Endothelial cell of umbilical vein (primary cell): Measurements from ENCODE around the gene RYR3. TPM values are rescaled to one million over a fixed set of nuclear protein-coding genes. Genes with fewer than 3 reads are reported as not detected.

ENCODE experiments used
- BruUV-seq: library from RNA; stranded (reverse); fragments of 400-500 nt; replicated peaks from 2 replicates; lab custom pipeline; 2021; lab: Mats Ljungman, UMichigan
- CTCF ChIA-PET: fragments of 300-600, 350-600 bp; sonication (Branson Sonifier 250); formaldehyde crosslinking; loops from one replicate; lab custom pipeline; 2021; ENCODE audit warnings: antibody characterized with exemption, inconsistent platforms; lab: Charles Lee
- POLR2A ChIA-PET: fragments of 300-600, 350-600 bp; sonication (Branson Sonifier 250); formaldehyde crosslinking; loops from one replicate; lab custom pipeline; 2021; ENCODE audit warnings: antibody characterized with exemption, inconsistent platforms; lab: Charles Lee
- DNase-seq: peaks from one replicate; pipeline ENCODE4 v3.0.0-alpha.2; 2011; ENCODE audit warnings: low read depth, low spot score
- FAIRE-seq: peaks from 2 replicates; lab custom pipeline; 2011; peaks lifted over from hg19 to GRCh38; lab: Jason Lieb, UNC
- H2AFZ ChIP-seq: 2 replicates; pipeline ENCODE4 v1.6.0; 2012; ENCODE audit warnings: low read depth, low read length, control low read depth, inconsistent platforms
- H3K27ac ChIP-seq: 2 replicates; pipeline ENCODE4 v1.5.1; 2011; ENCODE audit warnings: low read depth, mild to moderate bottlenecking, control low read depth, low read length, moderate library complexity; ENCODE audit not compliant: insufficient read depth
- H3K27me3 ChIP-seq, 2 experiments: 2 replicates each; pipeline versions ENCODE4 v1.6.0 to v1.6.1; 2011; ENCODE audit warnings: low read length in 2 of 2, mixed read lengths in 1 of 2; ENCODE audit not compliant: control insufficient read depth in 2 of 2, insufficient read depth in 2 of 2
- H3K36me3 ChIP-seq, 2 experiments: 2 replicates in 1 of 2; 3 replicates in 1 of 2; pipeline ENCODE4 v1.5.1; 2011; ENCODE audit warnings: low read length in 2 of 2, mild to moderate bottlenecking in 1 of 2, moderate library complexity in 1 of 2; ENCODE audit not compliant: control insufficient read depth in 2 of 2, insufficient read depth in 2 of 2; ENCODE audit errors: extremely low read depth in 1 of 2
- H3K4me1 ChIP-seq: 3 replicates; pipeline ENCODE4 v1.5.1; 2011; ENCODE audit warnings: mild to moderate bottlenecking, low read length; ENCODE audit not compliant: control insufficient read depth, insufficient read depth; ENCODE audit errors: extremely low read depth
- H3K4me2 ChIP-seq: 2 replicates; pipeline ENCODE4 v1.6.1; 2011; ENCODE audit warnings: low read length, control low read depth, mixed read lengths; ENCODE audit not compliant: insufficient read depth
- H3K4me3 ChIP-seq, 3 experiments: fragments of 200-600 bp in 1 of 3; sonication (generic), shearing (Covaris generic) in 1 of 3; replicated peaks in 1 of 3; 2 replicates each; pipeline ENCODE4 v1.5.1; 2011 to 2016; ENCODE audit warnings: control low read depth in 3 of 3, low read length in 3 of 3, mild to moderate bottlenecking in 2 of 3, inconsistent platforms in 1 of 3, low read depth in 1 of 3, moderate library complexity in 1 of 3; ENCODE audit not compliant: insufficient read depth in 1 of 3
- H3K79me2 ChIP-seq: 2 replicates; pipeline ENCODE4 v1.6.0; 2012; ENCODE audit warnings: low read length, inconsistent platforms; ENCODE audit not compliant: control insufficient read depth, insufficient read depth
- H3K9ac ChIP-seq: replicated peaks from 2 replicates; pipeline ENCODE3; 2011; ENCODE audit warnings: low read length, control low read depth; ENCODE audit not compliant: insufficient read depth; ENCODE audit errors: extremely low read depth
- H3K9me1 ChIP-seq: replicated peaks from 3 replicates; pipeline ENCODE4 v1.6.0; 2011; ENCODE audit warnings: mild to moderate bottlenecking, low read length; ENCODE audit not compliant: control insufficient read depth, insufficient read depth; ENCODE audit errors: extremely low read depth
- H3K9me3 ChIP-seq: replicated peaks from 2 replicates; pipeline ENCODE4 v1.5.1; 2012; ENCODE audit warnings: low read length, inconsistent platforms; ENCODE audit not compliant: control insufficient read depth, insufficient read depth
- H4K20me1 ChIP-seq: replicated peaks from 2 replicates; pipeline ENCODE3; 2011; ENCODE audit warnings: mild to moderate bottlenecking, low read length; ENCODE audit not compliant: control insufficient read depth, insufficient read depth; ENCODE audit errors: extremely low read depth
- EZH2 ChIP-seq: IDR thresholded peaks from 2 replicates; pipeline ENCODE4 v1.6.1; 2012; ENCODE audit warnings: borderline replicate concordance, low read depth, mild to moderate bottlenecking, moderate library complexity, low read length, inconsistent platforms; ENCODE audit not compliant: severe bottlenecking
- FOS ChIP-seq: IDR thresholded peaks from 2 replicates; pipeline ENCODE4 v1.6.1; 2011; ENCODE audit warnings: mild to moderate bottlenecking, low read length, moderate library complexity, borderline replicate concordance; ENCODE audit not compliant: insufficient read depth
- GATA2 ChIP-seq: IDR thresholded peaks from 2 replicates; pipeline ENCODE4 v1.7.0; 2011; ENCODE audit warnings: low read depth, mild to moderate bottlenecking, moderate library complexity, mixed read lengths, low read length; ENCODE audit not compliant: insufficient read length, insufficient read depth
- JUN ChIP-seq: IDR thresholded peaks from 2 replicates; pipeline ENCODE4 v1.6.1; 2011; ENCODE audit warnings: borderline replicate concordance, low read depth; ENCODE audit not compliant: insufficient read length, insufficient read depth
- MYC ChIP-seq: IDR thresholded peaks from one replicate; pipeline ENCODE4 v1.6.1; 2011; ENCODE audit warnings: mild to moderate bottlenecking, low read depth, low read length
- POLR2A ChIP-seq: IDR thresholded peaks from 2 replicates; pipeline ENCODE4 v1.6.1; 2012; ENCODE audit warnings: low read depth, mild to moderate bottlenecking, control low read depth, low read length
- POLR2AphosphoS5 ChIP-seq: IDR thresholded peaks from 2 replicates; pipeline ENCODE4 v1.6.1; 2012; ENCODE audit warnings: low read depth, mild to moderate bottlenecking, control low read depth, low read length, moderate library complexity; ENCODE audit not compliant: insufficient read depth
- dilution Hi-C: fragments of 300-500 bp; cut with MboI; formaldehyde crosslinking; loops from one replicate; pipeline ENCODE4 v1.15.0; 2019; ENCODE audit warnings: low sequenced_read_pairs; ENCODE audit not compliant: extremely low pct_ligation_motif_present
- intact Hi-C: fragments of 100-400 bp; cut with micrococcal nuclease; formaldehyde crosslinking; loops from one replicate; pipeline ENCODE4 v1.10.0; 2022
- polyA plus RNA-seq, 4 experiments: library from polyadenylated mRNA; depleted of rRNA in 3 of 4; stranded (reverse) in 3 of 4; unstranded in 1 of 4; fragments of >200 nt; gene quantifications; 2 replicates each; pipeline versions ENCODE4 v1.2.1 to v1.2.3, GENCODE V29; 2011 to 2012; ENCODE audit warnings: missing spikeins in 1 of 4
- total RNA-seq: library from RNA; stranded (reverse); gene quantifications from 2 replicates; pipeline ENCODE4 v1.2.3, GENCODE V29; 2021
- TF ChIP-seq, protein P1 (sequence below), 2 donors: IDR thresholded peaks; 1 replicate in 1 of 2; 2 replicates in 1 of 2; pipeline ENCODE4 v1.5.1; 2011; ENCODE audit warnings: low read length in 2 of 2, mild to moderate bottlenecking in 2 of 2, moderate library complexity in 2 of 2, control low read depth in 1 of 2, inconsistent platforms in 1 of 2, low read depth in 1 of 2; ENCODE audit not compliant: insufficient read depth in 1 of 2; ENCODE audit errors: extremely low read depth in 1 of 2
- TF ChIP-seq, protein P2 (sequence below): IDR thresholded peaks from 2 replicates; pipeline ENCODE4 v1.6.1; 2011; ENCODE audit not compliant: insufficient read depth, insufficient read length

RYR3 gene
- total and polyA plus RNA-seq, 2 donors (not counting 3 experiments of a cell fraction or from before 2014, with no cell fraction given), result not detected

DNA sequence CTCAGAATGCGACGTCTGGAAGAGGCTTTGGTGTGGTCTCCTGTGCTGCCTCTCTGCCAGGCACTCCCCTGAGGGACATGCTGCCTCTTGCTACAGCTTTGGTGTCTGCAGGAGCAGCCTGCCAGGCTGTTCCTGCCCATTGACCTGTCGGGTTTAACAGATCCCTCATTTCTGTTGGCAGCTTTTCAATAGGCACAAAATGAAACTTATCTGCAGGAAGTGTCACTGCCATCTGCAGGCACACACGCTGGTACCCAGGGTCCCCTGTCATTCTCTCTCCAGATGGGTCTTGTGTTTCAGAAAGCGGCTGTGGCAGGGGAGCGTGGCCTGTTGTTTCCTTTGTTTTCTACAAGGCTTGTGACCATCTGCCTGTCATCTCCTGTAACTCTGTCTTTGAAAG lies 329.2 kb downstream of the RYR3 start:
- intact Hi-C loops, result no loop called here
- Histone ChIP-seq H3K79me2 (no peaks in the 10 kb centered on the region), H3K4me2 (no peak overlapping the region), H3K4me3 (no peak overlapping the region), H3K27ac (no peak overlapping the region), H3K9me1 (no peaks in the 10 kb centered on the region), H4K20me1 (no peaks in the 10 kb centered on the region), H3K9me3 (no peaks in the 10 kb centered on the region), H2AFZ (no peak overlapping the region), H3K9ac (no peak overlapping the region), H3K36me3 (no peaks in the 10 kb centered on the region), H3K27me3 (peaks cover 4 to 10% of the 10 kb centered on the region in 2 experiments), H3K4me1 (no peaks in the 10 kb centered on the region)
- no peak for DNase-seq
- no peak for FAIRE-seq
- ChIA-PET CTCF (no interaction called here), POLR2A (no interaction called here)
- dilution Hi-C loops, result no loop called here
- TF ChIP-seq MYC (no peak), GATA2 (no peak), POLR2A (no peak), EZH2 (no peak), JUN (no peak), FOS (no peak), POLR2AphosphoS5 (no peak)
- TF ChIP-seq, protein P1, sequence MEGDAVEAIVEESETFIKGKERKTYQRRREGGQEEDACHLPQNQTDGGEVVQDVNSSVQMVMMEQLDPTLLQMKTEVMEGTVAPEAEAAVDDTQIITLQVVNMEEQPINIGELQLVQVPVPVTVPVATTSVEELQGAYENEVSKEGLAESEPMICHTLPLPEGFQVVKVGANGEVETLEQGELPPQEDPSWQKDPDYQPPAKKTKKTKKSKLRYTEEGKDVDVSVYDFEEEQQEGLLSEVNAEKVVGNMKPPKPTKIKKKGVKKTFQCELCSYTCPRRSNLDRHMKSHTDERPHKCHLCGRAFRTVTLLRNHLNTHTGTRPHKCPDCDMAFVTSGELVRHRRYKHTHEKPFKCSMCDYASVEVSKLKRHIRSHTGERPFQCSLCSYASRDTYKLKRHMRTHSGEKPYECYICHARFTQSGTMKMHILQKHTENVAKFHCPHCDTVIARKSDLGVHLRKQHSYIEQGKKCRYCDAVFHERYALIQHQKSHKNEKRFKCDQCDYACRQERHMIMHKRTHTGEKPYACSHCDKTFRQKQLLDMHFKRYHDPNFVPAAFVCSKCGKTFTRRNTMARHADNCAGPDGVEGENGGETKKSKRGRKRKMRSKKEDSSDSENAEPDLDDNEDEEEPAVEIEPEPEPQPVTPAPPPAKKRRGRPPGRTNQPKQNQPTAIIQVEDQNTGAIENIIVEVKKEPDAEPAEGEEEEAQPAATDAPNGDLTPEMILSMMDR (IDR thresholded peaks at IDR 0.05; ENCODE audit: extremely low read depth in 1 of 2, insufficient read depth in 1 of 2, low read depth in 1 of 2, low read length in 2 of 2), result no peak
- TF ChIP-seq, protein P2, sequence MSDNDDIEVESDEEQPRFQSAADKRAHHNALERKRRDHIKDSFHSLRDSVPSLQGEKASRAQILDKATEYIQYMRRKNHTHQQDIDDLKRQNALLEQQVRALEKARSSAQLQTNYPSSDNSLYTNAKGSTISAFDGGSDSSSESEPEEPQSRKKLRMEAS, result no peak
- BruUV-seq, result no TSS peak
